ENCODE measurements around the gene BCO2. TPM values are rescaled to one million over a fixed set of nuclear protein-coding genes. Genes with fewer than 3 reads are reported as not detected.
A peak's percentile ranks its signal among the peaks of the same experiment; 100 is the strongest.

Gene BCO2
- polyA plus RNA-seq, 2 donors, result 9.1 to 11.1 TPM

GRCh38 chr11:112221274-112221835, 46.0 kb downstream of the BCO2 start:
- H3K4me3 ChIP-seq (ENCODE audit: low read depth in 1 of 2, low read length in 2 of 2), result no peak overlapping the region
- 33 to 36% methylated on average over 3 of the region's 3 CpGs for WGBS, 2 donors
- H3K9me3 ChIP-seq (ENCODE audit: control insufficient read depth in 2 of 2, insufficient read depth in 1 of 2, low read depth in 1 of 2, low read length in 1 of 2), result no peaks in the 10 kb centered on the region
- H3K36me3 ChIP-seq (ENCODE audit: control insufficient read depth in 2 of 2, insufficient read depth in 2 of 2, low read length in 1 of 2), result no peaks in the 10 kb centered on the region
- H3K27ac ChIP-seq (ENCODE audit: low read depth in 2 of 2, low read length in 1 of 2), result no peak overlapping the region
- no peaks in the 10 kb centered on the region for H3K4me1 ChIP-seq (ENCODE audit: control insufficient read depth in 2 of 2, insufficient read depth in 2 of 2, low read length in 1 of 2)
- no peaks in the 10 kb centered on the region for H3K27me3 ChIP-seq (ENCODE audit: control insufficient read depth in 1 of 2, insufficient read depth in 2 of 2, low read length in 2 of 2)

- H3K4me1 ChIP-seq (ENCODE audit: control insufficient read depth in 2 of 2, insufficient read depth in 2 of 2, low read length in 1 of 2), result no peaks in the 10 kb centered on the region
- WGBS, 2 donors, result 60 to 65% methylated on average over 4 of the region's 4 CpGs
- no peak overlapping the region for H3K4me3 ChIP-seq (ENCODE audit: low read depth in 1 of 2, low read length in 2 of 2)
- H3K36me3 ChIP-seq (ENCODE audit: control insufficient read depth in 2 of 2, insufficient read depth in 2 of 2, low read length in 1 of 2), result no peaks in the 10 kb centered on the region
- H3K9me3 ChIP-seq (ENCODE audit: control insufficient read depth in 2 of 2, insufficient read depth in 1 of 2, low read depth in 1 of 2, low read length in 1 of 2), result no peaks in the 10 kb centered on the region
- no peaks in the 10 kb centered on the region for H3K27me3 ChIP-seq (ENCODE audit: control insufficient read depth in 1 of 2, insufficient read depth in 2 of 2, low read length in 2 of 2)
- no peak overlapping the region for H3K27ac ChIP-seq (ENCODE audit: low read depth in 2 of 2, low read length in 1 of 2)
Observed at GRCh38 chr11:112222303-112222702, 47.0 kb downstream of the BCO2 start.

- no peaks in the 10 kb centered on the region for H3K27me3 ChIP-seq (ENCODE audit: control insufficient read depth in 1 of 2, insufficient read depth in 2 of 2, low read length in 2 of 2)
- H3K36me3 ChIP-seq (ENCODE audit: control insufficient read depth in 2 of 2, insufficient read depth in 2 of 2, low read length in 1 of 2), result no peaks in the 10 kb centered on the region
- H3K9me3 ChIP-seq (ENCODE audit: control insufficient read depth in 2 of 2, insufficient read depth in 1 of 2, low read depth in 1 of 2, low read length in 1 of 2), result no peaks in the 10 kb centered on the region
- no peaks in the 10 kb centered on the region for H3K4me1 ChIP-seq (ENCODE audit: control insufficient read depth in 2 of 2, insufficient read depth in 2 of 2, low read length in 1 of 2)
- H3K27ac ChIP-seq (ENCODE audit: low read depth in 2 of 2, low read length in 1 of 2), result no peak overlapping the region
- no peak overlapping the region for H3K4me3 ChIP-seq (ENCODE audit: low read depth in 1 of 2, low read length in 2 of 2)
- WGBS, 2 donors, result 30 to 49% methylated on average over 1 of the region's 1 CpG
Observed at GRCh38 chr11:112223121-112223520, 47.8 kb downstream of the BCO2 start.

- Histone ChIP-seq H3K4me3 (ENCODE audit: low read depth in 1 of 2, low read length in 2 of 2) (no peak overlapping the region), H3K4me1 (ENCODE audit: control insufficient read depth in 2 of 2, insufficient read depth in 2 of 2, low read length in 1 of 2) (no peaks in the 10 kb centered on the region), H3K27me3 (ENCODE audit: control insufficient read depth in 1 of 2, insufficient read depth in 2 of 2, low read length in 2 of 2) (no peaks in the 10 kb centered on the region), H3K27ac (ENCODE audit: low read depth in 2 of 2, low read length in 1 of 2) (no peak overlapping the region), H3K36me3 (ENCODE audit: control insufficient read depth in 2 of 2, insufficient read depth in 2 of 2, low read length in 1 of 2) (no peaks in the 10 kb centered on the region), H3K9me3 (ENCODE audit: control insufficient read depth in 2 of 2, insufficient read depth in 1 of 2, low read depth in 1 of 2, low read length in 1 of 2) (no peaks in the 10 kb centered on the region)
- 89 to 90% methylated on average over 5 of the region's 5 CpGs for WGBS, 2 donors
Observed at GRCh38 chr11:112223754-112224532, 48.6 kb downstream of the BCO2 start.

GRCh38 chr11:112225753-112226061, 50.4 kb downstream of the BCO2 start:
- H3K36me3 ChIP-seq (ENCODE audit: control insufficient read depth in 2 of 2, insufficient read depth in 2 of 2, low read length in 1 of 2), result peaks cover 0 to 2% of the 10 kb centered on the region in 2 donors
- 29 to 33% methylated on average over 8 of the region's 8 CpGs for WGBS, 2 donors
- H3K4me3 ChIP-seq (ENCODE audit: low read depth in 1 of 2, low read length in 2 of 2), result peak overlapping the region; percentile 81 to 84
- no peaks in the 10 kb centered on the region for H3K27me3 ChIP-seq (ENCODE audit: control insufficient read depth in 1 of 2, insufficient read depth in 2 of 2, low read length in 2 of 2)
- no peaks in the 10 kb centered on the region for H3K9me3 ChIP-seq (ENCODE audit: control insufficient read depth in 2 of 2, insufficient read depth in 1 of 2, low read depth in 1 of 2, low read length in 1 of 2)
- H3K27ac ChIP-seq (ENCODE audit: low read depth in 2 of 2, low read length in 1 of 2), result peak overlapping the region; percentile 98 to 99
- H3K4me1 ChIP-seq (ENCODE audit: control insufficient read depth in 2 of 2, insufficient read depth in 2 of 2, low read length in 1 of 2), result no peaks in the 10 kb centered on the region

GRCh38 chr11:112226062-112226830, 50.9 kb downstream of the BCO2 start, which contains the start of gene PTS:
Gene PTS, plus strand, starts transcription at chr11:112226428. Its CDS starts 16 bp downstream, at chr11:112226444.
- 0% methylated on average over 65 to 70 of the region's 70 CpGs for WGBS, 2 donors

GRCh38 chr11:112226831-112227401, 51.6 kb downstream of the BCO2 start:
- Histone ChIP-seq H3K27me3 (ENCODE audit: control insufficient read depth in 1 of 2, insufficient read depth in 2 of 2, low read length in 2 of 2) (no peaks in the 10 kb centered on the region), H3K9me3 (ENCODE audit: control insufficient read depth in 2 of 2, insufficient read depth in 1 of 2, low read depth in 1 of 2, low read length in 1 of 2) (no peaks in the 10 kb centered on the region), H3K4me1 (ENCODE audit: control insufficient read depth in 2 of 2, insufficient read depth in 2 of 2, low read length in 1 of 2) (no peaks in the 10 kb centered on the region), H3K36me3 (ENCODE audit: control insufficient read depth in 2 of 2, insufficient read depth in 2 of 2, low read length in 1 of 2) (peaks cover 0 to 2% of the 10 kb centered on the region in 2 donors), H3K4me3 (ENCODE audit: low read depth in 1 of 2, low read length in 2 of 2) (peak overlapping the region; percentile 81 to 84), H3K27ac (ENCODE audit: low read depth in 2 of 2, low read length in 1 of 2) (peak overlapping the region; percentile 98 to 99)
- WGBS, 2 donors, result 4 to 7% methylated on average over 16 of the region's 16 CpGs

More at GRCh38 chr11:112226062-112226830, 50.9 kb downstream of the BCO2 start, which contains the start of gene PTS:
- peak within 1 kb of the TSS; percentile 98 to 99 for H3K27ac ChIP-seq (ENCODE audit: low read depth in 2 of 2, low read length in 1 of 2)
- peak within 1 kb of the TSS; percentile 81 to 84 for H3K4me3 ChIP-seq (ENCODE audit: low read depth in 1 of 2, low read length in 2 of 2)
- H3K4me1 ChIP-seq (ENCODE audit: control insufficient read depth in 2 of 2, insufficient read depth in 2 of 2, low read length in 1 of 2), result no peaks in the 10 kb centered on the region
- H3K9me3 ChIP-seq (ENCODE audit: control insufficient read depth in 2 of 2, insufficient read depth in 1 of 2, low read depth in 1 of 2, low read length in 1 of 2), result no peaks in the 10 kb centered on the region
- no peaks in the 10 kb centered on the region for H3K27me3 ChIP-seq (ENCODE audit: control insufficient read depth in 1 of 2, insufficient read depth in 2 of 2, low read length in 2 of 2)
- H3K36me3 ChIP-seq (ENCODE audit: control insufficient read depth in 2 of 2, insufficient read depth in 2 of 2, low read length in 1 of 2), result peaks cover 0 to 2% of the 10 kb centered on the region in 2 donors

- H3K27ac ChIP-seq (ENCODE audit: low read depth in 2 of 2, low read length in 1 of 2), result no peak overlapping the region
- no peaks in the 10 kb centered on the region for H3K4me1 ChIP-seq (ENCODE audit: control insufficient read depth in 2 of 2, insufficient read depth in 2 of 2, low read length in 1 of 2)
- peak overlapping the region in 1 of 2 donors; percentile 81 for H3K4me3 ChIP-seq (ENCODE audit: low read depth in 1 of 2, low read length in 2 of 2)
Observed at GRCh38 chr11:112227471-112227870, 52.2 kb downstream of the BCO2 start.

GRCh38 chr11:112228706-112229105, 53.4 kb downstream of the BCO2 start:
- H3K9me3 ChIP-seq (ENCODE audit: control insufficient read depth in 2 of 2, insufficient read depth in 1 of 2, low read depth in 1 of 2, low read length in 1 of 2), result no peaks in the 10 kb centered on the region
- H3K27ac ChIP-seq (ENCODE audit: low read depth in 2 of 2, low read length in 1 of 2), result no peak overlapping the region
- WGBS, 2 donors, result 89 to 92% methylated on average over 2 of the region's 2 CpGs
- H3K4me3 ChIP-seq (ENCODE audit: low read depth in 1 of 2, low read length in 2 of 2), result no peak overlapping the region
- H3K4me1 ChIP-seq (ENCODE audit: control insufficient read depth in 2 of 2, insufficient read depth in 2 of 2, low read length in 1 of 2), result no peaks in the 10 kb centered on the region
- no peaks in the 10 kb centered on the region for H3K27me3 ChIP-seq (ENCODE audit: control insufficient read depth in 1 of 2, insufficient read depth in 2 of 2, low read length in 2 of 2)
- H3K36me3 ChIP-seq (ENCODE audit: control insufficient read depth in 2 of 2, insufficient read depth in 2 of 2, low read length in 1 of 2), result peaks cover 0 to 2% of the 10 kb centered on the region in 2 donors

More at GRCh38 chr11:112227471-112227870, 52.2 kb downstream of the BCO2 start:
- 88 to 90% methylated on average over 4 of the region's 4 CpGs for WGBS, 2 donors
- H3K27me3 ChIP-seq (ENCODE audit: control insufficient read depth in 1 of 2, insufficient read depth in 2 of 2, low read length in 2 of 2), result no peaks in the 10 kb centered on the region
- peaks cover 0 to 2% of the 10 kb centered on the region in 2 donors for H3K36me3 ChIP-seq (ENCODE audit: control insufficient read depth in 2 of 2, insufficient read depth in 2 of 2, low read length in 1 of 2)
- H3K9me3 ChIP-seq (ENCODE audit: control insufficient read depth in 2 of 2, insufficient read depth in 1 of 2, low read depth in 1 of 2, low read length in 1 of 2), result no peaks in the 10 kb centered on the region

Data from esophagus (tissue), 2 donors.